ENCODE results near the gene DSPP.

- TF ChIP-seq CTCF (optimal IDR thresholded peaks at IDR 0.05 in 1 of 3, IDR thresholded peaks at IDR 0.05 in 1 of 3, conservative IDR thresholded peaks at IDR 0.05 in 1 of 3; ENCODE audit: extremely low read depth in 1 of 3, insufficient read depth in 2 of 3, low read length in 3 of 3) = no peak
- TF ChIP-seq EZH2 (IDR thresholded peaks at IDR 0.05; ENCODE audit: low read length) = no peak
Measured at GRCh38 chr4:87559090-87559837, 49.1 kb upstream of the DSPP start.
